ENCODE measurements around the gene STYXL2.

STYXL2 gene

DNA sequence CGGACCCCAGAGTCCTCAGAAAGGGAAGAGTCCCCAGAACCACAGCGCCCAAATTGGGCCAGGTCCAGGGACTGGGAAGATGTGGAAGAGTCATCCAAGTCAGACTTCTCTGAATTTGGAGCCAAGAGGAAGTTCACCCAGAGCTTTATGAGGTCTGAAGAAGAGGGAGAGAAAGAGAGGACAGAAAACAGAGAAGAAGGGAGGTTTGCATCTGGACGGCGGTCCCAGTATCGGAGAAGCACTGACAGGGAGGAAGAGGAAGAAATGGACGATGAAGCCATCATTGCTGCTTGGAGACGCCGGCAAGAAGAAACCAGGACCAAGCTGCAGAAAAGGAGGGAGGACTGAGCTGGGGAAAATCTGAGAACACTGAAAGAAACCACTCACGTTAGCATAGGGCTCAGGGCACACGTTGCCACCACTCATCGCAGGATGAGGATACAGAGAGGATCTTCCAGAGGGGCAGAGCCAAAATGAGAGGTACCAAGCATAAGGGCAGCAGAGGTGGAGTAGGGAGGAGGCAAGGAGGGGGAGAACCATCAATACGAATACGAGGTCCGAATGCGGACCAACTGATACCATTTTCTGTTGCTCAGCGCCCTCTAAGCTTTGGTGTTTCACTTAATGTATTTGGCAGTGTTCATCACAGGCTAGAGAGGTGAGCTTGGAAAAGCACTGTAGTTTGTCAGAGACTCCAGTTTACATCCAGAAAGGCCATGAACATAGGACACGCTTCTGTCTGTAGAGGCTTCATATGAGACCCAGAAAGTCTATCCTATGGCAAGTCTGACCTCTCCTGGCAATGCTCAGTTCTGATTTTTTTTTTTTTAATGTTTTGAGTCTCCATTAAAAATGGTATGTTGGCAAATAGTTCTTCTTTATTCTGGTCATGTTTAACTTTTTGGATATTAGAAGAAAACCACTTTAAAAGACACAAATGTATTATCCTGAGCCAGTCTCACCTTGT lies 34.7 kb downstream of the STYXL2 start:
- in situ Hi-C loops (cut with MboI; ENCODE audit: low sequenced_read_pairs) = no loop called here

DNA sequence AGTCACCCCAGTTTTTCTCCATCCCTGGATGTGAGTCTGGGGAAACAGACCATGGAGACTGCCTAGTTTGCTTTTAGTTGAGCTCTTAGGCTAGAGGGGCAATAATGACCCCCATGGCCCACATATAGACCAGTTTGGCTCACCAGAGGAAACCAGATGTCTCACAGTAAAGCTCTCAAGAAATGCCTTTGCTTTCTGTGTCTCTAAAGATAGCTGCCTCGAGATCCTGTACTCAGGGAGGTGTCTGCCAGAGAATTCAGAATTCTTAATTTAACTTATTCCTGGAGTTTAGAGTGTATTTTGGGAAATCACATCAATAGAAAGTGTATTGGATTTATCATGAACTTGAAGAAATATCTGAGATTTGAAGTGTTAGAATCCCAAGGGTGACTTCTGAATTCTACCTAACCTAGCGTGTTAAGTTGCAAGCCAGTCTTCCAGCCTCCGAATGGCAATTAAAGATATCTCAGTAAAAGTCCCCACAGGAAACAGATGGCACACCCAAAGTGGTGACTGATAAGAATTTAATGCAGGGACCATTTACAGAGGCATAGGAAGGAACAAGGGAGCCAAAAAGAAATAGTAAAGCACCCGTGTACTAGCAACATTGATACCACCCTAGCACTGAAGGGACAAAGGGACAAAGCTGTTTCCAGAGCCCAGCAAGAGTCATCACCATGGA lies 37.1 kb downstream of the STYXL2 start:
- in situ Hi-C loops (cut with MboI; ENCODE audit: low sequenced_read_pairs) = no loop called here

DNA sequence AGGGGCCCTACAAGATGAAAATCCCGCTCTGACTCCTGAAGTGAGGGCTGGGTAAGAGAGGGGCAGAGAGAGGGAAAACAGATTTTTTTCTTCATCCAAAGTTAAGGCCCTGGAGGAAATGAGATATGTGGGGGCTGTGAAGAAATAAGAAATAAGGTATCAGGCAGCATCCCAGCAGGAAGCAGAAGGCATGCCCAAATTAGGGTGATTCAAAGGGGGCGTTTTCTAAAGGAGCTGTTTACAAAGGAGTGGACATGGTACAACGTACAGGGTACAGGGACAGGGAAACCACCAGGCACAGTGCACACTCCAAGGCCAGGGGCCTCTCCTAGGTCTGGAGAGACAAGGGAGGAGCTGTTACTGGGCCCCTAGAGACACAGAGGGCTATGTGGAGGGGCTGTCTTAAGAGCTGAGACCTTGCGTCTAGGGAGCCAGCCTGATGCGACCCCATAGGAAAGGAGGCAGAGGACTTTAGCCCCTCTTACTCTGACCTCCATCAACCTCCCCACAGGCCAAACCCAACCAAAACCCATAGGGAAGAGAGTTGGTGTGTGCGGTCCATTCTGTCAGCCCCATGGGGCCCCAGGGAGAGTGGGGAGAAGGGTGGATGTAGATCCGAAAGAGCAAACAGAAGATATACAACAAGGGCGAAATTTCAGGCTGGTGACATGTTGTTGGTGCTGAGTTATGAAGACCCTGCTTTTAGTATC lies 38.6 kb downstream of the STYXL2 start:
- in situ Hi-C loops (cut with MboI; ENCODE audit: low sequenced_read_pairs) = no loop called here

DNA sequence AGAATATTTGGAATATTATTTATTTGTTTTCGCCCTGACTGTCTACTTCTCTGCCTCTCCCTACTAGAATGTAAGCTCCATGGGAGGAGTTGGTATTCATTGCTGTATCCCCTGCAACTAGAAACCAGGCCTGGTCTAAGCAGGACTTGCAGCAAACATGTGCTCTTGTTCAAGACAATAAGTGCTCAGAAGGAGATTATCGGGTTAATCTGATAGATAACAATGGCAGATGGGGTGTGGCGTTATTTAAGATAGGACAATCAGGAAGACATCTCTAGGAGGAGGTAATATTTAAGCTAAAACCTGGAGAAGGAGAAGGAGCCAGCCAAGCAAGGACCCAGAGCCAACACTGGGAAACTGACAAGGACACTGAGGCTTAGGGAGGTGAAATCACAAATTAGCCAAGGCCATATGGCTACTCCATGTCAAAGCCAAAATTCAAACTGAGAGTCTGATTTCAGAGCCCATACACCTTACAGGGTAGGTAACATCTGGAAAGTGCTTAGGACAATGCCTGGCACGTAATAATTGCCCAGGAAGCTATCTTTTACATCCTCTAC lies 41.5 kb downstream of the STYXL2 start:
- in situ Hi-C loops (cut with MboI; ENCODE audit: low sequenced_read_pairs) = no loop called here

DNA sequence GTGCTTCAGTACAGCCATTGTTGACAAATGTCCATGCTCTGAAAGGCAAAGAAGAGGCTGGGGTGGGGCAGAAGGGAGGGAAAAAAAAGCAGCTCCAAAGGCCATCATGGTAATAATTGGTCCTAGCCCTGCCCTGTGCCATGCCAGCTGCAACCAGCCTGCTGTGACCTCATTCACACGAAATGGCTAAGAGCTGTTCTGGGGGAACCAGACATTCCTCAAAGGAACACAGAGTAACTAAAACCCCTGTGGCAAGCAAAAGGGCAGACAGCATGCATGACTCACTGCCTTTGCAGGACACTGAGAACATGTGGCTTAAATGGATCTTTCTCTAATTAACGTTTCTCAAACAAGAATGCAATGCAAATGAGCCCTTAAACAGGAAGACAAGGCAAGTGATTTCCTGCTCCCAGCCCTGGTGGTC lies 42.3 kb downstream of the STYXL2 start:
- in situ Hi-C loops (cut with MboI; ENCODE audit: low sequenced_read_pairs) = no loop called here

DNA sequence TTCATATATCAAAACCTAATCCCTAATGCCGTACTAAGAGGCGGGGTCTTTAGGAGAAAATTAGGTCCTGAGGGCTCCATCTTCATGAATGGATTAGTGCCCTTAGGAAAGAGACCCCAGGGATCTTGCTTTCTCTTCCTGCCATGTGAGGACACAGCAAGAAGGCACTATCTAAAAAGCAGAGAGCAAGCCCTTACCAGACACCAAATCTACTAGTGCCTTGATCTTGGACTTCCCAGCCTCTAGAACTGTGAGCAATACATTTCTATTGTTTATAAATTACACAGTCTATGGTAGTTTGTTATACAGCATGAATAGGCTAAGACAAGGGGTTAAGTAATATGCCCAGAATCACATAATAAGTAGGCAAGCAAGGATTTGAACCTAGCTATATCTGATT lies 42.9 kb downstream of the STYXL2 start:
- in situ Hi-C loops (cut with MboI; ENCODE audit: low sequenced_read_pairs) = no loop called here

DNA sequence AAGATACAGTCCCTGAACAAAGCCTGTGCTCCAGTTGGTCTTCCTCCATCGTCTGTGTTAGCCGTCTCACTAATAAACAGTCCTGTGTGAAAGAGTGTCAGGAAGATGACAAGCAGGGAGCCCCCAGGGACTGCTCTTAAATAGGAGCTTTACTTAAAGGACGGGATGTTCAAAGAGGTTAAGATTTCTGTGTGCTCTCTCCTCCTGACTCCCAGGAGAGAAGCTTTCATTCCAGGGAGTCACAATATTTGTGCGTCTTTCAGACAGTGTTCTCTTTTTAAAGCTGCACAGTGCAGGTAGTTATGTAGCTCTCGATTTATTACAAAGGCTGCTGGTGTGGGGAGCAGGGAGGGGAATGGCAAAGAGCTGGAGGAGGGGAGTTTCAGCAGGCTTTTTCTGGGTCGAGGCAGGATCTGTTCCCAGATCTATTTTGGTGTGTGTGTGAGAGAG lies 43.5 kb downstream of the STYXL2 start:
- in situ Hi-C loops (cut with MboI; ENCODE audit: low sequenced_read_pairs) = no loop called here

DNA sequence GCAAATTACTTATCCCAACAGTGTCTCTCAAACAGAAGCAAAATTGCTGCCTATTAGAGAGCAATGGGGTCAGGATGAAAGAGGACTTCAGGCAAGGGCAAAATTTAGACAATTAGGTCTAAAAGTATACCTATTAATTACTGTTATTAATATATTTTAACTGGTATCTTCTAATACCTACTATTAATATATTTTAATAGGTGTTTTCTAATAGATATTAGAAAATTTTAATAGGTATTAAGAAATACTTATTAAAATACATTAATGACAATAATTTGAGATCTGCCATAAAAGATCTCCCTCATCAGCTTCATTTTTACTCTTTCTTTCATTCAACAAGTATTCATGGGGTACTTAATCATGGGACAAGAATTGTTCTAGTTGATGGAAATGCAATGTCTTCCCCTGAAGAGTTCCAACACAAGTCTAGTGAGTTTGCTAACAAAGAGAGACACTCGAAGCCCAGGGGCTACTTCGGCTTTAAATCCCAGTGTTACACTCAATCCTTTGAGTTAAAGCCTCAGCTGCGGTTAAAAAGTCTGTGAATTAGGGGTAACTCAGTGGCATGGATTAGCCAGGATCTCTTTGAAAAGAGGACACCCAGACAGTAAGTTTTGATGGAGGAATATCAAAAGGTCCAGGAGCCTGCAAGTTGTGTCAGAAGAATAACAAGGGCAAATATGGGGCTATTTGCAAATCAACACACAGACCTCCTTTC lies 44.1 kb downstream of the STYXL2 start:
- in situ Hi-C loops (cut with MboI; ENCODE audit: low sequenced_read_pairs) = no loop called here

DNA sequence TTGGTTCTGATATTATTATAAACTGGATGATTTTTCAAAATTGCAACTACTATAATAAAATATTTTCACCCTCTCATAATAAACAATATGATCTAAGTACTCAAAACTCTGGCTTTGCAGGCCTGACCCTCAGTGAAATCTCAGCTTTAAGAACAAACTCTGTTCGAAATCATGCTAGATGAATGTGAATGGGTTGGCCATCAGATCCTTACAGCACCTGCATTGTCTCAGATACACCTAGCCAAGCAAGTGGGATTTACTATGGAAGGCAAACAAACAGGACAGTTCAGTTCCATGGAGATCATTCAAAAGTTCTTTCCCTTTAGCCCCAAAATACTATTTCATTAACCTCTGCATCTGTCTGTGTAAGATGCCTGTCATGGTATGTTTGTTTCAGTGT lies 44.8 kb downstream of the STYXL2 start:
- in situ Hi-C loops (cut with MboI; ENCODE audit: low sequenced_read_pairs) = no loop called here

DNA sequence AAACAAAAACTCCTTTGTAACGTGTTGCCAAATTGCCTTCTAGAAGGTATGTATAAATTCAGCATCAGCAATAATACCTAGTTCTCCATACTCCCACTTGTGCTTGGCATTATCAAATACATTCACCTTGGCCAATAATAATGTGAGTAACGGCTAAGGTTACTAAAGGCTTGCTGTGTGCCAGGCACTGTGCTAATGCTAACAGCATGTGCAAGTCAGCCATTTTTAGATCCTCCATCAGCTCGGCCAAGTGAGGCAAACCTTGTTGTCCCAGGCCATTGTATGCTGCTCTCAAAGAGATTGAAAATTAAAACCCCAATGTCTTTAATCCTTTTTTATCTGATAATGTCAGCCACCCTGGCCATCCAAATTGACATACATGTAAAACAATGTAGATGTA lies 48.1 kb downstream of the STYXL2 start:
- in situ Hi-C loops (cut with MboI; ENCODE audit: low sequenced_read_pairs) = no loop called here
